Fibroblast of mammary gland (primary cell): ENCODE measurements around the gene SPX.

Experiments used
- DNase-seq: peaks from one replicate; pipeline ENCODE4 v3.0.0-alpha.2; 2010; ENCODE audit warnings: low read depth
- H3K4me3 ChIP-seq: 2 replicates; pipeline ENCODE4 v1.5.1; 2011; ENCODE audit warnings: low read depth, mild to moderate bottlenecking, low read length, moderate library complexity; ENCODE audit not compliant: control insufficient read depth
- CTCF ChIP-seq: conservative IDR thresholded peaks from 2 replicates; pipeline ENCODE4 v1.5.1; 2011; ENCODE audit warnings: low read depth, low read length, inconsistent platforms; ENCODE audit not compliant: control insufficient read depth, insufficient read depth

The SPX gene

GRCh38 chr12:21518451-21518850, 7.6 kb upstream of the SPX start:
- no peak for DNase-seq
- TF ChIP-seq CTCF = no peak
- no peak overlapping the region for H3K4me3 ChIP-seq

GRCh38 chr12:21521541-21521940, 4.6 kb upstream of the SPX start:
- DNase-seq = no peak
- no peak for TF ChIP-seq CTCF
- H3K4me3 ChIP-seq = no peak overlapping the region

DNA sequence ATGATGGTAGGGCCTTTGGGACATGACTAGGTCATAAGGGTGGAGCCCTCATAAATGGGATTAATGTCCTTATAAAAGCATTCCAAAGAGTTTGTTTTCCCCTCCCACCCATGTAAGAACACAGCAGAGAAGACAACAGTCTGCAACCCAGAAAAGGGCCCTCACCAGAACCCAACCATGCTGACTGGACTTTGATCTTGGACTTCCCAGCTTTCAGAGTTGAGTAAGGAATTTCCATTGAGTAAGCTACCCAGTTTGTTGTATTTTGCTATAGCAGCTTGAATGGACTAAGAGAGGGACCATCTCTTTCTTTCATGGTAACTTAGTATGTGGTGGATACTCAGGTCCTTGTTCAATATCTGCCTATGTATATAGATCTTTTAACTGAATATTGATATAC, 2.9 kb upstream of the SPX start:
- H3K4me3 ChIP-seq = no peak overlapping the region
- no peak for DNase-seq
- no peak for TF ChIP-seq CTCF

DNA sequence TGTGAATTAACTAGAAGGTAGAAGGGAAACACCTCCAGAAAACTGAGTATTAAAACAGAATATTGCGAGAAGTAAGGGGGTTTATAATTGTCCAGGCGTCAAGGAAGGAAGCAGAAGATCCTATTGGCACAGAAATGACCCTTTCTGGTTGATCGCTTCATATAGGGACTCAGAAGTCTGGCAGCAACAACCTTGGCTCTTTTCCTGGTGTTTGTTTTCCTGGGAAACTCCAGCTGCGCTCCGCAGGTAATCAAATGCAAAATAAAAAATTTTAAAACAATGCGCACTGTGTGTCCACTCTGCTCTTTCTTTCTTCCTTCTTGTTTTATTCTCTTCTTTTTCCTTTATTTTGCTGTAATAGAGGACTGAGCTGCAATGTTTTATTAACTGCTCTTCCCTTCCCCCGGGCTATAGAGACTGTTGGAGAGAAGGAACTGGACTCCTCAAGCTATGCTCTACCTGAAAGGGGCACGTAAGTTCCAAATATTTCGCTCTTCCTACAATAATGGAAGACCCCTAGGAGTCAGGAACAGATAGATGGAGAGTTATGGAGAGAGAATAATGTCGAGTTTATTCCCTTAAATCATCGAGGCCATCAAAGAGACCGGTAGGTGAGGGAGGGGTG, 737 bp downstream of the SPX start:
- DNase-seq = no peak
- peak overlapping the region; percentile 63 for H3K4me3 ChIP-seq
- no peak for TF ChIP-seq CTCF

DNA sequence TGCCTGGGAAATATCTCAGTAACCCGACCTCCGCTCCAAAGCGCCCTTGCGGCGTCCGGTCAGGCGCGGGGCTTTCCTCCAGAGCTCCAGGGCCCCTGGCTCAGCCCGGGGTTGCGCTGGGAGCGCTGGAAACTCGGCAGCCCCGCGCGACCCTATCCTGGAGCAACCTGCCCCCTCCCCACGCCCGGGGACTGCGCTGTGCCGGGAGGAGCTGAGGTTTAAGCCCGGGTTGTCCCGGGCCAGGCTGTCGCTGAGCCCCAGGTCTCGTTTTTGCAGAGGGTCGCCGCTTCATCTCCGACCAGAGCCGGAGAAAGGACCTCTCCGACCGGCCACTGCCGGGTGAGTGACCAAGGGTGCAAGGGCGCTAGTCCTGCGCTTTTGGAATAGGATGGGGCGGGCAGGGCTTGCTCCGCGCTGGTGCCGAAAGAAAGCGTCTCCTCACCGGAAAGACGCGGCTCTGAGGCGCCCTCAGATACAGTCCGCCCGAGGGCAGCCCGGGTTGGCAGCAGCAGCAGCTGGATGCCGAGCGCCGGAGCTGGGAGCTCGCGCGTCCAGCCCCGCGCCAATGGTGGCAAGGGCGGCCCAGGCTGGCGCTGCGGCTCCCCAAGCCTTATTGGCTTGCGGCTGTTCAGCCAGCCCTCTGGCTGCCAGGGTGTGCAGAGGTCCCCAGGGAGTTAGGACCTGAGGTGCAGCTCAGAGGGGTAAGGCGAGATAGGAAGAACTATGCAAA, 1.5 kb downstream of the SPX start:
- no peak for TF ChIP-seq CTCF
- DNase-seq = peak; percentile 41
- H3K4me3 ChIP-seq = peak overlapping the region; percentile 63

GRCh38 chr12:21528953-21529352, 2.9 kb downstream of the SPX start:
- DNase-seq = no peak
- TF ChIP-seq CTCF = no peak
- H3K4me3 ChIP-seq = no peak overlapping the region
